Measurements from ENCODE around the gene MBOAT7.

- TF ChIP-seq, protein P1, sequence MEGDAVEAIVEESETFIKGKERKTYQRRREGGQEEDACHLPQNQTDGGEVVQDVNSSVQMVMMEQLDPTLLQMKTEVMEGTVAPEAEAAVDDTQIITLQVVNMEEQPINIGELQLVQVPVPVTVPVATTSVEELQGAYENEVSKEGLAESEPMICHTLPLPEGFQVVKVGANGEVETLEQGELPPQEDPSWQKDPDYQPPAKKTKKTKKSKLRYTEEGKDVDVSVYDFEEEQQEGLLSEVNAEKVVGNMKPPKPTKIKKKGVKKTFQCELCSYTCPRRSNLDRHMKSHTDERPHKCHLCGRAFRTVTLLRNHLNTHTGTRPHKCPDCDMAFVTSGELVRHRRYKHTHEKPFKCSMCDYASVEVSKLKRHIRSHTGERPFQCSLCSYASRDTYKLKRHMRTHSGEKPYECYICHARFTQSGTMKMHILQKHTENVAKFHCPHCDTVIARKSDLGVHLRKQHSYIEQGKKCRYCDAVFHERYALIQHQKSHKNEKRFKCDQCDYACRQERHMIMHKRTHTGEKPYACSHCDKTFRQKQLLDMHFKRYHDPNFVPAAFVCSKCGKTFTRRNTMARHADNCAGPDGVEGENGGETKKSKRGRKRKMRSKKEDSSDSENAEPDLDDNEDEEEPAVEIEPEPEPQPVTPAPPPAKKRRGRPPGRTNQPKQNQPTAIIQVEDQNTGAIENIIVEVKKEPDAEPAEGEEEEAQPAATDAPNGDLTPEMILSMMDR (IDR thresholded peaks at IDR 0.05), result no peak
- no peak for TF ChIP-seq POLR2A (IDR thresholded peaks at IDR 0.05)
Measured at GRCh38 chr19:54129617-54129996, 59.8 kb downstream of the MBOAT7 start.

Data from body of pancreas (tissue), 4 donors.